GM19452 (cell line): ENCODE results near the gene SNAP91.
"Not testable (repeated sequence)": the region's sequence is repeated elsewhere in the genome, so short reads cannot be mapped to it uniquely, and the experiment has no call there.

Experiments
- ATAC-seq: cut with Tn5 transposase; IDR thresholded peaks from one replicate; pipeline ENCODE4 v1.9.1; 2021; ENCODE audit not compliant: unreplicated experiment

SNAP91 gene

DNA sequence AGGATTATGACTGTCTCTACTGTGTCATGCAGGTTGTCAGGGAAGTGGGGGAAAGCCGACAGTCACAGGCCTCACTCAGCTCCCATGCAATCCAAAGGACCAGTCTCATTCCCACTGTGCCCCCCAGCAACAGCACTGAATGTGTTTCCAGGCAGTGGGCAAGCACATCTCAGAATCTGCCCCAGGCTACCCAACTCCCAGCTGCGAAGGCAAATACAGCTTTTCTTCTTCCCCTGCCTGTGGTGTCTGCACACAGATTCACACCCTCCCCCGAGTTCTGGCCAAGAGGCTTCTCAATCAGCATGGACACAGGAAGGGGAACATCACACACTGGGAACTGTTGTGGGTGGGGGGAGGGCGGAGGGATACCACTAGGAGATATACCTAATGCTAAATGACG, 75.3 kb downstream of the SNAP91 start:
- ATAC-seq = no peak

- ATAC-seq = no peak
Measured at GRCh38 chr6:83633149-83633548, 75.8 kb downstream of the SNAP91 start.

GRCh38 chr6:83629908-83630307, 79.0 kb downstream of the SNAP91 start:
- not testable (repeated sequence) for ATAC-seq

DNA sequence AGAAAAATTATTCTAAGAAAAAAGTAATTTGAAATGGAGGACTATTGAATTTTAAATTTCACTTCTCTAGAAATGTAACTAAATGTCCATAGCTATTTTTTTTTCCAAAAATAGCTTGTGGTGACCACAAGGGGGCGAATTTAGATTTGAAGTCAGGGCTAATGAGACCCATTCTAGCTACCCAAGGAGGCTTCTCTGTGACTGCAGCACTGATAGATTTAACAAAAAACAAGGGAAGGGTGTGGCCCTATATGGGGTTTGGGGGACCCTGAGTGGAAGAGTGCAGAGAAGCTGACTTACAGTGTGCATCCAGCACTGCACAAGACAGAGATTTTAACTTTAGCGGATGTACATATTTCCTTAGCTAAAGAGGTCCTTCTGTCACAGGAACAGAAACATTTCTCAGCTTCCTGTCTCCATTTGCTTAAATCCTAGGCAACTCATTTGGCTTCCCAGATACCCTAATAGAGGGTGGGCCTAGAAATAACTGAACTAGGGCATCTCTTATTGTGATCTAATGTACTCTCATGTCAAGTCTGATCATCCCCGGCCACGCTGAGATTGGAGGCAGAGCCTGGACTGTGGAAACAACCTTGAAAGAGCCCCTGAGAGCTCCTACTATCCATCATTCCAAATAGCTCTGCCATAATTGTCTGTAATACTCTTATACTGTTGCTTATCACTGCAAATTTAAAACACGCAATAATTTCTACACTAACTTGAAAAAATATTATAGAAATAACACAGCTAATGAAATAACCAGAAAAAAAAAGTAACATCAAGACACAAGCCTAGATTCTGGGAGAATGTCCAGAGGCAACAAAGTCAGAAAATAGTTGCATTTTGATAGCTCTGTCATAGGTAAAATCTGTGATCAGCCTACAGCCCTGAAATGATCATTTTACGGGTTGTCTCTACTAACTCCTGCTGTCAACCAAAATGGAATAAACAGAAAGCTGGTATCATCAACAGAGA, 93.6 kb downstream of the SNAP91 start:
- ATAC-seq = no peak

DNA sequence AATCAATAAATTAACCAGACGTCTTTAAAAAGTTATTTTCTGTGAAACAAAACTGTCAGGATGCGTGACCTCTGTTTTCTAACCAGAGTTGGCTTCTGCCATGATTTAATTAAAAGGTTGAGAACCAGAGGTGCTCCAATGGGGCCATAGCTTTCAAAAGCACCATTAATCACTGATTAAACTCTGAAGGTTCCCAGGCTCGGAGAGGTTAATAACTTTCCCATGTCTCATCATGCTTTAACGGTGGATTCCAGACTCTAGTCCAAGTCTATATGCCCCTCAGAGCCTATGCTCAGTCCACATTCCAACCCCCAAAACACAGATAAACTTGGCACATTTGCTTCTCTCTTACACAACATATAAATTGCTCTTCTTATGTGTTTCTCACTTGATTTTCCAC, 95.5 kb downstream of the SNAP91 start:
- no peak for ATAC-seq

- no peak for ATAC-seq
Measured at GRCh38 chr6:83609248-83609647, 99.7 kb downstream of the SNAP91 start.

DNA sequence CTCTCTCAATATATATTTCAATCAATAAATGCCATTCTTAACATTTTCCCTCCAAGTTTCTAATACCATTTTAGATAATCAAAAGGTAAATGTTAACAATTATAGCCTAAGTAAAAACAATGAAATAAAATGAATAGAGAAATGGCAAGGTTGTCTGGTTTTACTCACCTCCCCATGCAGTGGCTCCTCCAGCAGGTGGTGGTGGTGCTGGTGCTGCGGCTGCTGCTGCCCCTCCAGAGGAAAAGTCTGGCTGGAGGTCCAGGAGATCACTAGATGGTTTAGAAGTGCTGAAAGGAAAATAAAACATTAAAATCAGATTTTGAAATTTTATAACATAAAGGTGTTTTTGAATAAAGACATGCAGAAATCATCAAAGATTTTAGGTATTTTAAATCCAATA, 103.4 kb downstream of the SNAP91 start:
- ATAC-seq = no peak

- no peak for ATAC-seq
Measured at GRCh38 chr6:83603551-83603950, 105.3 kb downstream of the SNAP91 start.

GRCh38 chr6:83601119-83601518, 107.8 kb downstream of the SNAP91 start:
- ATAC-seq = no peak

- ATAC-seq = no peak
Measured at GRCh38 chr6:83600459-83600858, 108.4 kb downstream of the SNAP91 start.

DNA sequence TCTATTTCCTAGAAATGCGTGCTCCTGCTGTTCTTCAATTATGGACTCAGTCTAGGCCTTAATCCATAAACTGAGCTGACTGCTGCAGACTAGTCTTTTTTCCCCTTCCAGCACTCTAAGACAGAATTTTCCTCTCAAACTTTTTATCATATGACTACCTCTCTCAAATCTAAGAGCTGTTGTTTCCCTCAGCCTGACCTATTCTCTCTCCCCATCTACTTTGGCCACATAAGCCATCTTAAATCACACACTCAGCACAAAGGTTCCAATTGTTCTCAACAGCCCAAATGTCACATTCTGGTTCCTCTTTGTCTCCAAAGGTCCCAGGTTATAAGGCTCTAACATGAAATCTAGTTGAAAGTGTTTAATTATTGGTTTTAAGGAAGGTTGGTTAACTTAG, 111.4 kb downstream of the SNAP91 start:
- ATAC-seq = no peak

GRCh38 chr6:83597051-83597450, 111.8 kb downstream of the SNAP91 start:
- ATAC-seq = no peak

- ATAC-seq = no peak
Measured at GRCh38 chr6:83594941-83595340, 114.0 kb downstream of the SNAP91 start.

DNA sequence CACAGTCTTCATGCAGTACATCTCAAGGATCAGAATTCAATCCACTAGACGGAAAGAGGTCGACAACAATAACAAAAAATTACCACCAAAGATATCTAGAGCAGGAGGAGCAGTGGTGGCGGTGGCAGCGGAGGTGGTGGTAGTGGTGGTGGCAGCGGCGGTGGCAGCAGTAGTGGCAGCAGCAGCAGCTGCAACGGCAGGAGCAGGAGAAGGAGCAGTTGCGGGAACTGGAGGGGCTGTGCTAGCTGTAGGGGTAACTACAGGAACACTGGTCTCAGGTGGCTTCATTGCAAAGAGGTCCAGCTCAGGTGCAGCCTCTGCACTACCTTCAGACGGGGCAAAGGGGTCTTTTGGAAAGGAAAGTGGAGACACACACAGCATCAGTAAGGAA, 115.5 kb downstream of the SNAP91 start:
- no peak for ATAC-seq

DNA sequence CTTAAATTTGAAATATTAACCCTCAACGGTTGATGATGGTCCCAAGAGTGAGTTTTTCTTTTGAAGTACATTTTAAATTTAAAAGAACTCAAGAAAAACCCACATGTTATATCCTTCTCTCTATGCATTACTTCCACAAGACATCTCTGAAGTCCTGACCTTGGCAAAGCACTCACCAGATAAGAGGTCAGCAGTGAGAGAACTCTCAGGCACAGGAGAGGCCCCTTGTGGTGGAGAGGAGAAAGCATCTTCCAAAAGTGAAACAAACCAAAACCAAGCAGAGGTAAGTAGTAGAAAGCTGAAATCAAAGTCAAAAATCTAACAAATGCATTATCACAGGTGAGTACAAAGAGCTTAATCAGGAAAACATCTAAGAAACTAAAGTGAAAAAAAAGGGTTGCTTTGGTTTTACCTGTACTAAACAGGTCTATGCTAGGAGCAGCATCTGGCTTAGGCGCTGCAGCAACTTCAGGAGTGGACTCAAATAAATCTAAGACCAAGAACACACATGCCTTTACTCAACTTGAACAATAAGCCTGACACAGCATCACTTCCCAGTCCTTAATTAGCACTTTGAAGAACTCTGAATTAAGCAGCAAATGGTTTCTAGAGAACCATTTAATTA, 116.0 kb downstream of the SNAP91 start:
- peak; percentile 97 for ATAC-seq

GRCh38 chr6:83590416-83590815, 118.5 kb downstream of the SNAP91 start:
- ATAC-seq = no peak

GRCh38 chr6:83589076-83589475, 119.8 kb downstream of the SNAP91 start:
- ATAC-seq = no peak

GRCh38 chr6:83578057-83578456, 130.8 kb downstream of the SNAP91 start:
- no peak for ATAC-seq

- no peak for ATAC-seq
Measured at GRCh38 chr6:83574783-83575182, 134.1 kb downstream of the SNAP91 start.

DNA sequence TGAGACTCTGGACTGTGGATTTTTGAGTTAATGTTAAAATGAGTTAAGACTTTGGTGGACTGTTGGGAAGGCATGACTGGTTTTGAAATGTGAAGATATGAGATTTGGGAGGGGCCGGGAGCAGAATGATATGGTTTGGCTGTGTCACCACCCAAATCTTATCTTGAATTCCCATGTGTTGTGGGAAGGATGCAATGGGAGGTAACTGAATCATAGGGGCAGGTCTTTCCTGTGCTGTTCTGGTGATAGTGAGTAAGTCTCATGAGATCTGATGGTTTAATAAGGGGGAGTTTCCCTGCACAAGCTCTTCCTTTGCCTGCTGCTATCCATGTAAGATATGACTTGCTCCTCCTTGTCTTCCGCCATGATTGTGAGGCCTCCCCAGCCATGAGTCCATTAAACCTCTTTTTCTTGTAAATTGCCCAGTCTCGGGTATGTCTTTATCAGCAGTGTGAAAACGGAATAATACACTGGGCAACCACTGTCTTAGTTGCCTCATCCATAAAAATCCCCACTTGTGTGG, 137.2 kb downstream of the SNAP91 start:
- not testable (repeated sequence) for ATAC-seq

- no peak for ATAC-seq
Measured at GRCh38 chr6:83558975-83559374, 149.9 kb downstream of the SNAP91 start.

- ATAC-seq = no peak
Measured at GRCh38 chr6:83556871-83557270, 152.0 kb downstream of the SNAP91 start.
